ENCODE measurements around the gene GSX2.

GSX2 gene

GRCh38 chr4:54058171-54058570, 41.8 kb upstream of the GSX2 start:
- Histone ChIP-seq H3K4me1 (peaks cover 26% of the 10 kb centered on the region), H3K36me3 (no peaks in the 10 kb centered on the region), H3K27me3 (no peaks in the 10 kb centered on the region), H3K4me3 (ENCODE audit: low read depth, low read length) (no peak overlapping the region), H3K9me3 (no peaks in the 10 kb centered on the region)
- no peak for DNase-seq
- TF ChIP-seq, protein P1, sequence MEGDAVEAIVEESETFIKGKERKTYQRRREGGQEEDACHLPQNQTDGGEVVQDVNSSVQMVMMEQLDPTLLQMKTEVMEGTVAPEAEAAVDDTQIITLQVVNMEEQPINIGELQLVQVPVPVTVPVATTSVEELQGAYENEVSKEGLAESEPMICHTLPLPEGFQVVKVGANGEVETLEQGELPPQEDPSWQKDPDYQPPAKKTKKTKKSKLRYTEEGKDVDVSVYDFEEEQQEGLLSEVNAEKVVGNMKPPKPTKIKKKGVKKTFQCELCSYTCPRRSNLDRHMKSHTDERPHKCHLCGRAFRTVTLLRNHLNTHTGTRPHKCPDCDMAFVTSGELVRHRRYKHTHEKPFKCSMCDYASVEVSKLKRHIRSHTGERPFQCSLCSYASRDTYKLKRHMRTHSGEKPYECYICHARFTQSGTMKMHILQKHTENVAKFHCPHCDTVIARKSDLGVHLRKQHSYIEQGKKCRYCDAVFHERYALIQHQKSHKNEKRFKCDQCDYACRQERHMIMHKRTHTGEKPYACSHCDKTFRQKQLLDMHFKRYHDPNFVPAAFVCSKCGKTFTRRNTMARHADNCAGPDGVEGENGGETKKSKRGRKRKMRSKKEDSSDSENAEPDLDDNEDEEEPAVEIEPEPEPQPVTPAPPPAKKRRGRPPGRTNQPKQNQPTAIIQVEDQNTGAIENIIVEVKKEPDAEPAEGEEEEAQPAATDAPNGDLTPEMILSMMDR (IDR thresholded peaks at IDR 0.05; ENCODE audit: low read depth, low read length): no peak

DNA sequence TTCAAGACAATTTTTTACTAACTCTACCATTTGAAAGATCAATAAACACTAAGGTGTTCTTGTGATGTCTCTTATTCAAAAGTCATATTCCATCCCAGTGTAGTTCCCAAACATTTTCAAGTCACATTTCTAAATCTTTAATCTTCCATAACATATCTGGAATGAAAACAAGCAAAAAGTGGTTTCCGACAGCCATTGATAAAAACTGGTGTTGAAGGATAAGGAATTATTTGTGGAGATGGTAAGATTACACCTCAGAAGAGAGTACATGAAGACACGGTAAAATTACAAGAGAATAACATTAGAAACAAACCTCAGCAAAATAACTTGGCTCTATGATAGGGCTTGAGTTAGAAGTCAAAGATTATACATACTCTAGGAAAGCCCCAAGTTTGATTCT, 39.8 kb upstream of the GSX2 start:
- Histone ChIP-seq H3K36me3 (no peaks in the 10 kb centered on the region), H3K27me3 (no peaks in the 10 kb centered on the region), H3K4me1 (peaks cover 15% of the 10 kb centered on the region), H3K4me3 (ENCODE audit: low read depth, low read length) (no peak overlapping the region), H3K9me3 (no peaks in the 10 kb centered on the region)
- DNase-seq: no peak
- TF ChIP-seq, protein P1 (IDR thresholded peaks at IDR 0.05; ENCODE audit: low read depth, low read length): no peak

DNA sequence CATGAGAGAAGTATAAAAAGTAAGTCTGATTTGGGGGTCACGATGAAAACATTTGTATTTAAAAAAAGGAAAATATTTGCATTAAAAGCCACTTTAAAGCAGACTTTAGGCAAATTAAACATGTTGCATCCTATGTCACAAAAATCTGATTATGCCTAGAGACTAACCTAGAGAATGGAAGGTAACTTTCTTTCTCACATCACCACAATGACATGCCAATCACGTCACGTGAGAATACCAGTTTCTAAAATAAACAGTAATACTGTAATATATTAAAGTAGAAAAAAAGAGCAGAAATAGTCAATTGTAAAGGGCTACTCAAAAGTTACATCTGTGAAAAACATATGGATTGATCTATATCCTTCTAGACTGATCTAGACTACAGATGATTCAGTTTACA, 38.9 kb upstream of the GSX2 start:
- TF ChIP-seq, protein P1 (IDR thresholded peaks at IDR 0.05; ENCODE audit: low read depth, low read length): no peak
- Histone ChIP-seq H3K4me1 (peaks cover 11% of the 10 kb centered on the region), H3K36me3 (no peaks in the 10 kb centered on the region), H3K9me3 (no peaks in the 10 kb centered on the region), H3K4me3 (ENCODE audit: low read depth, low read length) (no peak overlapping the region), H3K27me3 (no peaks in the 10 kb centered on the region)
- DNase-seq: no peak

- H3K4me3 ChIP-seq (ENCODE audit: low read depth, low read length): no peak overlapping the region; the same call in 1 of the 2 replicates
- H3K27me3 ChIP-seq: no peaks in the 10 kb centered on the region
- no peak for DNase-seq
- H3K9me3 ChIP-seq: no peaks in the 10 kb centered on the region
- H3K4me1 ChIP-seq: peaks cover 11% of the 10 kb centered on the region
- no peaks in the 10 kb centered on the region for H3K36me3 ChIP-seq
- TF ChIP-seq, protein P1 (IDR thresholded peaks at IDR 0.05; ENCODE audit: low read depth, low read length): no peak
Measured at GRCh38 chr4:54061873-54062272, 38.1 kb upstream of the GSX2 start.

DNA sequence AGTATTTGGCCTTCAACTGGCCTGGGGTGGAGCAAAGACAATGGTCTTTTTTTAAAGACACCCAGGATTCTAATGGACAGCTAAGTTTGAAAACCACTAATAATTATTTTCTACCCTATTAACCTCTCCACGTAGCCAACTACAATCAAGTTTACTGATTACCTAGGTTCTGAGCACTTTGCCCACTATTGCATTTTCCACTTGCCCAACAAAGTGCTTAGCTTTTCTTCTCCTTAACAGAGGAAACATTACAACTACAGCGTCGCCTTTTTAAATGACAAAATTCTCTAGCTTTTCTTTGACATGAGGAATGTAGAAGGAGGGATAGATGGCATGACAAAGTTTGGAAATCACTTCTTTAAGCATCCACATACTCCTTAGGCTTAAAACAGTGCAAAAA, 37.6 kb upstream of the GSX2 start:
- Histone ChIP-seq H3K27me3 (no peaks in the 10 kb centered on the region), H3K4me3 (ENCODE audit: low read depth, low read length) (peak overlapping the region; percentile 89), H3K9me3 (no peaks in the 10 kb centered on the region), H3K36me3 (no peaks in the 10 kb centered on the region), H3K4me1 (peaks cover 11% of the 10 kb centered on the region)
- TF ChIP-seq, protein P1 (IDR thresholded peaks at IDR 0.05; ENCODE audit: low read depth, low read length): no peak
- no peak for DNase-seq

- Histone ChIP-seq H3K27me3 (no peaks in the 10 kb centered on the region), H3K9me3 (no peaks in the 10 kb centered on the region), H3K36me3 (no peaks in the 10 kb centered on the region), H3K4me3 (ENCODE audit: low read depth, low read length) (peak overlapping the region; percentile 89), H3K4me1 (peaks cover 7% of the 10 kb centered on the region)
- DNase-seq: no peak
- TF ChIP-seq, protein P1 (IDR thresholded peaks at IDR 0.05; ENCODE audit: low read depth, low read length): no peak
Measured at GRCh38 chr4:54063229-54063628, 36.7 kb upstream of the GSX2 start.

Data from BE2C (cell line).